NCI-H226 (cell line): ENCODE data around the gene CSAG2.

Experiments
- DNase-seq: peaks from one replicate; pipeline ENCODE4 v3.0.0-alpha.2; 2015

Gene CSAG2

GRCh38 chrX:152658302-152658701 is 50.8 kb downstream of the CSAG2 start:
- DNase-seq: no peak
